Measurements from ENCODE around the gene CRLF3. TPM values are rescaled to one million over a fixed set of nuclear protein-coding genes. Genes with fewer than 3 reads are reported as not detected.
"Not testable (repeated sequence)": the region's sequence is repeated elsewhere in the genome, so short reads cannot be mapped to it uniquely, and the experiment has no call there.

CRLF3 gene
- total RNA-seq, 2 experiments from 2014 or later = 38.4 to 40.1 TPM

DNA sequence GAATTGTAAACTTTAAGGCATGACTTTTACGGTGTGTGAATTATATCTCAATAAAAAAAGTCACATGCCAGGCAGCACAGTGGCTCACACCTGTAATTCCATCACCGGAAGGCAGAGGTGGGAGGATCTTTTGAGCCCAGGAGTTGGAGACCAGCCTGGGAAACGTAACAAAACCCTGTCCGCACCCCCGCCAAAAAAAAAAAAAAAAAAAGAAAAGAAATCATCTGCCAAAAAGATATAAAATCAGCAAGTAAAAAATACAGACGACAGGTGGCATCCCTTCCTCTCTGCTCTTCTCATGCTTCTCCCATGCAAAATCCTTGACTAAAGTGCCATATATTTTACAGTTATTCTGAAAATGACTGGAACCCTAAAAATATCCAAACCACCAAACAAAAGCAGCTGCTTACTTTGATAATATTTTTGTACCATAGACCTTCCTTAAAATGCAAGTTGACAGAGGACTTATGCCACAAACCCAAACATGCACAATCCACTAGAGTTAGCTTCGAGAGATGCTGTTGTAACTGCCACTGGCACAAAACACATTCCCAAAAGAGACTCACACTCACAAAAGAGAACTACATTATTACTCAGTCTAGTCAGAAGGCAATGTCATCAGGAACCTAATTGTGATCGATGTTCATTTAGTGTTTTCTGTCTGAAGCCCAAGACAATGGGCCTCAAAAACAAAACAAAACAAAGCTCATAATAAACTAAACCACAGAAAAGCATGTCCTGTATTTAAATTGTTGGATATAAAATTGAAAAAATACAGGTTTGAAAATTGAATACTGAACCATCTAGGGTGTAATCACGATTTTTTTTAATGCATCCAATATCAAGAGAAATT lies 2.4 kb downstream of the CRLF3 start:
- ChIA-PET POLR2A (interaction anchor here (0.6 to 1.2 kb wide), 4 partner anchors 13 to 402 kb away, joined by 3 to 5 read pairs (median 4); no protein-coding TSS in a partner anchor), CTCF (interaction anchor here (0.5 to 1.3 kb wide), 3 partner anchors 13 to 396 kb away, joined by 3 to 4 read pairs (median 4); no protein-coding TSS in a partner anchor)

DNA sequence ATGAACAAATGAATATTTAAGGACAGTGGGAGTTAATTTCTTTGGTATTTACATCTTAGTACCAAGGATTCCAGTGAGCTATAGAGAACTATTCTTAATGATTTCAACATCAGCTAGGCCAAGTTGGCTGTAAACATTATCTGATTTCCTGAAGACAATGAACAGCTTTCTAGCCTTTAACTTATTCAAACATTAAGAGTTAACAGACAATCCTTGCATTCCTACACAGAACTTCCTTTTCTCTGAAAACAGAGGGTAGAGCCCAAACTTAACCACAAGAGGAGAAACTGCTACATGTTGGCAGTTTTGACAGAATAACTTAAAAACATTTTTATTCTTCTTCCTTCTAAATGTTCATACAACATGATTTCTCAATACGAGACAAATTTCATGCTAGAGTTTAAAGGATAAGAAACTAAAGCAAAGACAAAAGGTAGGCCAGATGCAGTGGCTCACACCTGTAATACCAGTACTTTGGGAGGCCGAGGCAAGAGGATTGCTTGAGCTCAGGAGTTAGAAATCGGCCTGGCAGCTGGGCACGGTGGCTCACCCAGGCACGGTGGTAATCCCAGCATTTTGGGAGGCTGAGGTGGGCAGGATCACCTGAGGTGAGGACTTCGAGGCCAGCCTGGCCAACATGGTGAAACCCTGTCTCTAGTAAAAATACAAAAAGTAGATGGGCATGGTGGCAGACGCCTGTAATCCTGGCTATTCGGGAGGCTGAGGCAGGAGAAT lies 4.4 kb downstream of the CRLF3 start:
- CTCF ChIA-PET = interaction anchor here (1.0 to 2.2 kb wide), 2 partner anchors 11 to 14 kb away, joined by 3 to 9 read pairs; no protein-coding TSS in a partner anchor
- POLR2A ChIA-PET = no interaction called here

DNA sequence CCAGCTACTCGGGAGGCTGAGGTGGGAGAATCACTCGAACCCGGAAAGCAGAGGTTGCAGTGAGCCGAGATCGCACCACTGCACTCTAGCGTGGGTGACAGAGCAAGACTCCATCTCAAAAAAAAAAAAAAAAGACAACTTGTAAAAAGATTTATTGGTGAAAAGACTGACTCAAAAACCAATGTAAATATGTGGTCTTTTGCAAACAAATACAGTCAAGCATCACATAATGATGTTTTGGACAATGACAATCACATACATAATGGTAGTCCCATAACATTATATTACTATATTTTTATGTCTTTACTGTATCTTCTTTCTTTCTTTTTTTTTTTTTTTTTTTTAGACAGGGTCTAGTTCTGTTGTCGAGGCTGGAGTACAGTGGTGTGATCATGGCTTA lies 8.3 kb downstream of the CRLF3 start:
- CTCF ChIA-PET = interaction anchor here (1.2 kb wide), 1 partner anchor 8 kb away, joined by 4 read pairs; no protein-coding TSS in a partner anchor
- POLR2A ChIA-PET = no interaction called here

DNA sequence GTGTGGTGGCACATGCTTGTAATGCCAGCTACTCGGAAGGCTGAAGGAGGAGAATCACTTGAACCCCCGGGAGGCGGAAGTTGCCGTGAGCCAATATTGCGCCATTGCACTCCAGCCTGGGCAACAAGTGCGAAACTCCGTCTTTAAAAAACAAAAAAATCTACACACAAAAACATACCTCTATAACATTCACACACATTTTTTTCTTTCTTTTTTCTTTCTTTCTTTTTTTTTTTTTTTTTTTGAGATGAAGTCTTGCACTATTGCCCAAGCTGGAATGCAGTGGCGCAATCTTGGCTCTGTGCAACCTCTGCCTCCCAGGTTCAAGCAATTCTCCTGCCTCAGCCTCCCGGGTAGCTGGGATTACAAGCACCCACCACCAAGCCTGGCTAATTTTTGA lies 9.6 kb downstream of the CRLF3 start:
- CTCF ChIA-PET, POLR2A ChIA-PET: not testable (repeated sequence)

DNA sequence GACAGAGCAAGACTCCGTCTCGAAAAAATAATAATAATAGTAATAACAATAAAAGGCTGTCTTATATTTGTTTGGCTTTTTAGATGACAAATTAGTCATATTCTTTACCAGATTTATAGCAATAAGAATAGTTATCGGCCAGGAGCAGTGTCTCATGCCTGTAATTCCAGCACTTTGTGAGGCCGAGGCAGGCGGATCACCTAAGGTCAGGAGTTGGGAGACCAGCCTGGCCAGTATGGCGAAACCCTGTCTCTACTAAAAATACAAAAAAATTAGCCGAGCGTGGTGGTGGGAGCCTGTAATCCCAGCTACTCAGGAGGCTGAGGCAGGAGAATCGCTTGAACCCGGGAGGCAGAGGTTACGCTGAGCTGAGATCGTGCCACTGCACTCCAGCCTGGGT lies 10.3 kb downstream of the CRLF3 start:
- POLR2A ChIA-PET = not testable (repeated sequence)

DNA sequence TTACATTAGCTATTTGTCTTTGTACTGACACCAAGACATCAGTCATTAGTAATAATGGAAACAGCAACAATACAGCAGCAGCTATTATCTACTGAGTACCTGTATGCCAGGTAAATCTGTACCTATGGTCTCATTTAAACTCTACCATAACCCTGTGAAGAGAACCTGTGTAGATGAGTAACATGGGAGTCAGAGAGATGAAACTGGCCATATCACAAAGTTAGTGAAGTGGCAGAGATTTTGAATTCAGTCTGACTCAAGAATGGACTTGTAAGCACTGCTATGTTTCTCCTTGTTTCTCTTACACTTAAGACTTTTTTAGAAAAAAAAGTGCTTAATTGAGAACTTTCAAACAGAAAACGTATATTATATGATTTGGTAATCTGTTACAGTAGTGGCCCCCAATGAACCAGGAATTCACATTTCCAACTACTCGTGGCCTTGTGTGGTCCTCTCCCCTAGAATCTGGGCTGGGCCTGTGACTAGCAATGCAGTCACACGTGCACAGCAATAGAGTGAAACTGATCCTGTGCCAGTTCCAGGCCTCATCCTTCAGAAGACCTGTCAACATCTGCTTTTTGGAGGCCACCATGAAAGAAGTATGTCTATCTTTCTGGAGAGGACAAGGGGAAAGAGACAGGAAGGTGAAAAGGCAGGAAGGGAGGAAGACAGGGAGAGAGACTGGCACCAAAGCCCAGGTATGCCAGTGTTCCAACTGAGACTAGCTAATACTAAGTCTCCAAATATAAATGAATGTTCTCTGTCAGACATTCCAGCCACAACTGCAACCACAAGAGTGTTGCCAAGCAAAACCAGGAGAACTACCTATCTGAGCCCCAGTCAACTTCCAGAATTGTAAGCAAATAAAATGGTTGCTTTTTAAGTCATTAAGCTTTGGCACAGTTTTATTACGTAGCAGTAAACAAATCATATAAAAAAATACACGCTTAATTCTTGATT lies 12.0 kb downstream of the CRLF3 start:
- ChIA-PET CTCF (interaction anchor here (0.7 to 1.6 kb wide), 2 partner anchors 10 to 11 kb away, joined by 4 to 6 read pairs; partner anchors contain the start of gene CRLF3), POLR2A (interaction anchor here (0.6 kb wide), 1 partner anchor 80 kb away, joined by 4 read pairs; no protein-coding TSS in a partner anchor)

More for the DNA sequence above, 10.3 kb downstream of the CRLF3 start:
- CTCF ChIA-PET = interaction anchor here (1.6 kb wide), 1 partner anchor 10 kb away, joined by 6 read pairs; the partner anchor contains the start of gene CRLF3

DNA sequence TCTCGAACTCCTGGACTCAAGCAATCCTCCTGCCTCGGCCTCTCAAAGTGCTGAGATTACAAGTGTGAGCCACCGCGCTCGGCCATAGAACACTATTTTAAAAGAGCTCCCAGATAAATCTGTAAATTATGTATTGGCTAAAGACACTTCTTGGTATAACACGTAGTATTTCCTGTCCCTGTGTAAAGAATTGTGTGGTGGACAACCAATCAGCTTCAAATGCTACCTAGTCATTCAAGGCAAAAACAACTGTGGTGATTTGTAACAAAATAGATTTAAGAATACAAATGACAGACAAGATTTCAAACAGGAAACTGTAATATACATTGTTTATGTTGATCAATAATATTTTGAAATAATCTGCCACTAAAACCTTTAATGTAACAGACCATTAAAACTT lies 14.6 kb downstream of the CRLF3 start:
- CTCF ChIA-PET = interaction anchor here (1.0 to 3.9 kb wide), 3 partner anchors 10 to 15 kb away, joined by 4 to 16 read pairs (median 9); partner anchors contain the start of gene CRLF3
- POLR2A ChIA-PET = interaction anchor here (0.9 to 1.8 kb wide), 2 partner anchors 14 to 199 kb away, joined by 4 to 10 read pairs; partner anchors contain the start of gene CRLF3

DNA sequence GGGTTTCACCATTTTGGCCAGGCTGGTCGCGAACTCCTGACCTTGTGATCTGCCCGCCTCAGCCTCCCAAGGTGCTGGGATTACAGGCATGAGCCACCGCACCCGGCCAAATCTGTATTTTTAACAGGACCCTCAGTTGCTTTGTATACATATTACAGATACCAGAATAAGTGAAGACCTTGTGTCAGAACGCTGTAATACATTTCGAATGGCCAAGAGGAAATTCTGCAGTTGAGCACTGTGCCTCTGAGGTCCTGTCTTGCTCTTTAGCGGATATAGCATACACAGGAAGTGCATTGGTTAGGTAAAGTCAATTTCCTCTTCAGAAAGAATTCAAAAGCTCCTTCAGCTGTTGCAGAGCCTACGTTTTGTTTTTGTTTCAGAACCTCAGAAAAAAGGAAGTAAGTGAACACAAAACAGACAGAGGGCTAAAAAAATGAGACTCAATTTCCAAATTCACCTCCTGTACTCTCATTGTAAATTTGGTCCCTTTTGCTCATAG lies 15.7 kb downstream of the CRLF3 start:
- CTCF ChIA-PET = interaction anchor here (0.8 to 3.9 kb wide), 4 partner anchors 11 to 16 kb away, joined by 3 to 16 read pairs (median 6); partner anchors contain the start of gene CRLF3

DNA sequence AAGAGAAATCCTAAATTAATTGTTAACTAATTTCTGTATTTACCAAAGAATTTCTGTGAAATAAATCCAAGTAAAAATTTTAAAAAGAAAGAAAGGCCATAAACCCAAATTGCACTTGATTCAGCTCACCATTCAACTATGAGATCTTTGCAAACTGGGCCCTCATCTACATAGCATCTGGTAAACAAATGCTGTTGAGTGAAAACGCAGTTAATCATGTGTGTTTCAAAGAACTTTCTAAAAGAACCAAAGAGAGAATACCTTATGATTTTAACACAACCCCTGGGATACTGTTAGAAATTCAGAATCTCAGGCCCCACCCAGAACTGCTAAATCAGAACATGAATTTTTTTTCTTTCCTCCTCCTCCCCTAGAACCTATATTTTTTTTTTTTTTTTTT lies 16.6 kb downstream of the CRLF3 start:
- CTCF ChIA-PET = interaction anchor here (3.9 kb wide), 1 partner anchor 17 kb away, joined by 16 read pairs; the partner anchor contains the start of gene CRLF3
- POLR2A ChIA-PET = no interaction called here

More for the DNA sequence above, 15.7 kb downstream of the CRLF3 start:
- POLR2A ChIA-PET = interaction anchor here (0.5 to 1.8 kb wide), 6 partner anchors 11 to 200 kb away, joined by 3 to 10 read pairs (median 4); partner anchors contain the start of gene CRLF3

DNA sequence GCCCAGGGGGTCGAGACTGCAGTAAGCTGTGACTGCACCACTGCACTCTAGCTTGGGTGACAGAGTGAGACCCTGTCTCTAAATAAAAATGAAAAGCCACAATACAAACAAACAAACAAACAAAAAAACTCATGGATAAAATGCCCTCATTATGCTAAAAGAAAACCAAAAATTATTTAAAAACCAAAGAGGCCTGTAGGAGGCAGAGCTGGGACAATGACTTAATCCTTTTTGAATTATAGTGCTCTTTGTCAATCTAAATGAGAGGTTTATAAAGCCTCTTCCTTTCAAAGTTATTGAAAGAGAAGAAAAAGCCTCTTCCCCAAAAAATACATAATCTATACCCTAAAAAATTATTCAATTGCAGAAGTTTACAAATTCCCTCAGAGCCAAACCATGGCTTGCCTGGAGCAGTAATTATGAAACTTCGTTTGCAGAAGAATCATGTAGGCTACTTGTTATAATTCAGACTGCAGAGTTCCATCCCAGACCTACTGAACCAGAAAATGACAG lies 18.5 kb downstream of the CRLF3 start:
- ChIA-PET POLR2A (interaction anchor here (0.6 to 0.7 kb wide), 2 partner anchors 15 to 392 kb away, joined by 3 read pairs; no protein-coding TSS in a partner anchor), CTCF (interaction anchor here (1.4 to 1.6 kb wide), 2 partner anchors 14 to 18 kb away, joined by 3 to 8 read pairs; partner anchors contain the start of gene CRLF3)

DNA sequence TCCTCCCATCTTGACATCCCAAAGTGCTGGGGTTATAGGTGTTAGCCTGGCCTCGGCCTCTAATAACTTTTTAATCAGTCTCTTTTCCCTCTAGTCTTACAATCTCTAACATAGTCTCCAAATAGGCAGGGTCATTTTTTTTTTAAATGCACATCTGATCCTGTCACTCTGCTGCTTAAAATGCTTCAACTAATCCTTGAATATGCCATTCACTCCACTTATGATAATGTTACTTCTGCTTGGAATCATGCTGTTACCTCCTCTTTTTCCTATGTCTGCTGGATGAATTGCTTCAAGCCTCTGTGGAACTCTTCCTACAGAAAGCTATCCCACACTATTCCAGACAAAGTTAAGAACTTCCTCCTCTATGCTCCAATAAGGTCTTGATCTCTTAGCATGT lies 22.8 kb downstream of the CRLF3 start:
- POLR2A ChIA-PET = no interaction called here
- CTCF ChIA-PET = no interaction called here

DNA sequence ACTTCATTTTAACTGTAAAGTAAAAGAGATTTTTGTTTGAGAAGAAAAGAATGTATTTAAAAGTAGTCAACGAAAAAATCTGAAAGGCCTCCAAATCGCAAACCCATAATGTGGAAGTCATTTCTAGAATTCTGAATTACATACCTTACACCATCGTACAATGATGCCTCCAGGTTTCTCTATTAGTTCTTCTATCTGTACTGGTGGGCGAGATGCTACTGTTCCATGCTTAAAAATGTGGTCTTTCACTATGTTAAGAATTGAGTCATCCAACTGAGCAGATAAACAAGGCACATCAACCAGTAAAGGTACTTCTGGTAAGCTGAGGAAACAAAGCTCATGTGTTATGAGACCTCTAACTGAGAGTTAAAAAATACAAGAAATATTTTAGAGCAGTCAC lies 28.5 kb downstream of the CRLF3 start:
- CTCF ChIA-PET = interaction anchor here (1.9 kb wide), 1 partner anchor 28 kb away, joined by 7 read pairs; the partner anchor contains the start of gene CRLF3
- POLR2A ChIA-PET = interaction anchor here (0.9 kb wide), 1 partner anchor 383 kb away, joined by 3 read pairs; no protein-coding TSS in a partner anchor

DNA sequence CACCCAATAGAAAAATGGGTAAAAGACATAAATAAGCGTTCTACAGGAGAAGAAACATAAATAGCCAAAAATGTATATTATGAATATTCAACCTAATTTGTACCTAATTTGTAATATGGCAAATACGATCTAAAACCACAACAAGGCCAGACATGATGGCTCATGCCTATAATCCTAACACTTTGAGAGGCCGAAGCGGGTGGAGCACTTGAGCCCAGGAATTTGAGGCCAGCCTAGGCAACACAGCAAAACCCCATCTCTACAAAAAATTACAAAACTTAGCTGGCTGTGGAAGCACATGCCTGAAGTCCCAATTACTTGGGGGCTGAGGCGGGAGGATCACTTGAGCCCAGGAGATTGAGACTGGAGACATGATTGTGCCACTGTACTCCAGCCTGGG lies 30.1 kb downstream of the CRLF3 start:
- POLR2A ChIA-PET = no interaction called here

DNA sequence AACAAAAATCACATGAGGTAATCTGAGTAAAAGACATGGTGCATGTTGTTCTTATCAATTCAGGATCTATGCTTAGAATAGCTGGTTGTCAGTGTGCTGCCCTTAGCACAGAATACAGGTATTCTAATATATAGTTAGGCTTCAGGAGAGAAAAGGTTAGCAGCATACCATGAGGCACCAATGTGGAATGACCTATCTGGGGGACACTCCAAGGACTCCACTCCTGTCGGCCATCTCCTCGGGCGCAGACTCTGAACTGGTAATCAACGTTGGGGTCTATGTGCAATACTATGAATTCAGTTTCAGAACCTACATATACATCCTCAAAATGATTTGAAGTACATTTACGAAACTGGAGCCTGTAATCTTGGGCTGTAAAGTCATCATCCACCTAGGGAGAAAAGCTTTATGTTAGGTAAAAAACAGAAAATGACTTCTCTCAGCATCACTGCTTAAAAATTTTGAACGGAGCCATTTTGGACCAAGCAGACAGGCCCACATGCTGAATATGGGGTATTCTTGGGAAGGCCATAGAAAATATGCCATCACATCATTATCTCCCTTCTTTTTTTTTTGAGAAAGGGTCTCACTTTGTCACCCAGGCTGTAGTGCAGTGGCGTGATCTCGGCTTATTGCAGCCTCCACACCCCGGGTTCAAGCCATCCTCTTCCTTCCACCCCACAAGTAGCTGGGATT lies 31.1 kb downstream of the CRLF3 start:
- POLR2A ChIA-PET = no interaction called here
- CTCF ChIA-PET = no interaction called here

More for the DNA sequence above, 30.1 kb downstream of the CRLF3 start:
- CTCF ChIA-PET = no interaction called here

DNA sequence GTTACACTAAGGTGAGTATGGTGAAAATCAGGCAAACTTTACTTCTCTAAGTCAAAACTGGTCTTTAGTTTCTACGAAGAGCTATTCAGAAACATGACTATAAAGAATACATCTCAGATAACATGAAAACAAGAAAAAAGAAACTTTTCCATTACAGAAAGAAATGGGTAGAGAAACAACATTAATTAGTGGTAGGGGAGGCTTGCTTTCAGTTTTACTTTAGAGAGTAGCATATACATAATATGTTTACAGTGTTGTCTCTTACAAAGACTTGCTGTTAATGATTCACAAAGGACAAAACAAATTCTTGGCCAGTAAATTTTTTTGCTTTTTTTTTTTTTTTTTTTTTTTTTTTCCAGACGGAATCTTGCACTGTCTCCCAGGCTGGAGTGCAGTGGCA lies 34.2 kb downstream of the CRLF3 start:
- CTCF ChIA-PET = interaction anchor here (0.6 to 1.7 kb wide), 2 partner anchors 21 to 34 kb away, joined by 3 to 21 read pairs; partner anchors contain the start of gene CRLF3
- POLR2A ChIA-PET = interaction anchor here (0.7 kb wide), 2 partner anchors 15 to 19 kb away, joined by 3 to 4 read pairs; no protein-coding TSS in a partner anchor

DNA sequence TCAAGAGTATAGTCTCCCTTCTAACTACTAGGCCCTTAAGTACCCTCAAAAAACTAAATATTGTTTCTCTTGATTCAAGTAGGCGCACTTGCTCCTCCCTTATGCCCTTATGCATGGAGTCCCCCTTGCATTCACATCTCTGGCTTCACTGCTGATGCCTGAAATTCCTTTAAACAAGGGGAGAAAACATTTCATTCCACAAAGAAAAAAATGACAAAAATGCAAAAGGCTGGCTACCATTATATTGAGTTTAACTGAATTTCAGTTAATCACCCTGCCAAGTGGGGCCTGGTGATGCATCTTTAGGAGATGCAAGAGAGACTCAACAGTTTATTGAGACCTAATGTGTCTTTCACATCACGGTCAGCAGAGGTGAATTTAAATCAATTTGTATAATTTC lies 35.6 kb downstream of the CRLF3 start:
- CTCF ChIA-PET = no interaction called here

DNA sequence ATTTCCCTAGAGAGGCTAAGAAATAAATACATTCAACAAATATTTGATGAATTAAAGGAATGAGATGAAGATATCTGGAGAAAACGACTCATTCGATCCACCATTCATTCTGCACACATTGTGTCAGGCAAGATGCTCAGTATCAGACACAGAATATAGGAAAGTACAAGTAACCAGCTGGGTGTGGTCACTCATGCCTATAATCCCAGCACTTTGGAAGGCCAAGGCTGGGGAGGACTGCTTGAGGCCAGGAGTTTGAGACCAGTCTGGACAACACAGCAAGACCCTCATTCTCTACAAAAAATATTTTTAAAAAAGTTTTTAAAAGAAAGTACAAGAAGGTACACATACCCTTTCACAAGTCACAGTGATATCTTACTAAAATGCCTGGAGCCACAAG lies 42.3 kb downstream of the CRLF3 start:
- ChIA-PET POLR2A (no interaction called here), CTCF (no interaction called here)

More for the DNA sequence above, 35.6 kb downstream of the CRLF3 start:
- POLR2A ChIA-PET = no interaction called here
